Measurements from ENCODE around the gene NFKBIL1.
"Not testable (repeated sequence)": the region's sequence is repeated elsewhere in the genome, so short reads cannot be mapped to it uniquely, and the experiment has no call there.

The NFKBIL1 gene
- 14.9 to 19.9 (median 16.3) reads per million in 4 experiments for total RNA-seq

GRCh38 chr6:31546958-31547726, at the start of gene NFKBIL1:
Gene NFKBIL1 (plus strand): TSS chr6:31547608. CDS start chr6:31547695, 87 bp downstream.
- DNase-seq, result peak; percentile 80

GRCh38 chr6:31498748-31499147, 48.7 kb upstream of the NFKBIL1 start:
- DNase-seq, result no peak

GRCh38 chr6:31499648-31500047, 47.8 kb upstream of the NFKBIL1 start:
- DNase-seq, result not testable (repeated sequence)

GRCh38 chr6:31502586-31502985, 44.8 kb upstream of the NFKBIL1 start:
- no peak for DNase-seq

- DNase-seq, result not testable (repeated sequence)
Measured at GRCh38 chr6:31509036-31509435, 38.4 kb upstream of the NFKBIL1 start.

- DNase-seq, result no peak
Measured at GRCh38 chr6:31510007-31510406, 37.4 kb upstream of the NFKBIL1 start.

- no peak for DNase-seq
Measured at GRCh38 chr6:31513456-31514165, 33.8 kb upstream of the NFKBIL1 start.

- no peak for DNase-seq
Measured at GRCh38 chr6:31521835-31522234, 25.6 kb upstream of the NFKBIL1 start.

GRCh38 chr6:31525553-31525931, 21.9 kb upstream of the NFKBIL1 start:
- DNase-seq, result no peak

- no peak for DNase-seq
Measured at GRCh38 chr6:31525932-31526591, 21.3 kb upstream of the NFKBIL1 start.

GRCh38 chr6:31528307-31528777, 19.1 kb upstream of the NFKBIL1 start:
- DNase-seq, result no peak

GRCh38 chr6:31528821-31529328, 18.5 kb upstream of the NFKBIL1 start, which contains the start of gene MCCD1:
Gene MCCD1 (plus strand): TSS chr6:31528962. CDS start chr6:31529015, 53 bp downstream.
- no peak for DNase-seq

GRCh38 chr6:31529329-31530150, 17.9 kb upstream of the NFKBIL1 start:
- DNase-seq, result no peak

GRCh38 chr6:31530659-31531058, 16.7 kb upstream of the NFKBIL1 start:
- no peak for DNase-seq

GRCh38 chr6:31531162-31531561, 16.2 kb upstream of the NFKBIL1 start:
- no peak for DNase-seq

- no peak for DNase-seq
Measured at GRCh38 chr6:31531771-31532643, 15.4 kb upstream of the NFKBIL1 start.

- DNase-seq, result no peak
Measured at GRCh38 chr6:31532644-31533454, 14.6 kb upstream of the NFKBIL1 start.

- no peak for DNase-seq
Measured at GRCh38 chr6:31533455-31533841, 14.0 kb upstream of the NFKBIL1 start.

GRCh38 chr6:31534011-31534410, 13.4 kb upstream of the NFKBIL1 start:
- DNase-seq, result no peak

GRCh38 chr6:31534521-31535040, 12.8 kb upstream of the NFKBIL1 start:
- DNase-seq, result no peak
